ENCODE data around the gene SHKBP1.
A peak's percentile ranks its signal among the peaks of the same experiment; 100 is the strongest.
"Not testable (repeated sequence)": the region's sequence is repeated elsewhere in the genome, so short reads cannot be mapped to it uniquely, and the experiment has no call there.

SHKBP1 gene, protein sequence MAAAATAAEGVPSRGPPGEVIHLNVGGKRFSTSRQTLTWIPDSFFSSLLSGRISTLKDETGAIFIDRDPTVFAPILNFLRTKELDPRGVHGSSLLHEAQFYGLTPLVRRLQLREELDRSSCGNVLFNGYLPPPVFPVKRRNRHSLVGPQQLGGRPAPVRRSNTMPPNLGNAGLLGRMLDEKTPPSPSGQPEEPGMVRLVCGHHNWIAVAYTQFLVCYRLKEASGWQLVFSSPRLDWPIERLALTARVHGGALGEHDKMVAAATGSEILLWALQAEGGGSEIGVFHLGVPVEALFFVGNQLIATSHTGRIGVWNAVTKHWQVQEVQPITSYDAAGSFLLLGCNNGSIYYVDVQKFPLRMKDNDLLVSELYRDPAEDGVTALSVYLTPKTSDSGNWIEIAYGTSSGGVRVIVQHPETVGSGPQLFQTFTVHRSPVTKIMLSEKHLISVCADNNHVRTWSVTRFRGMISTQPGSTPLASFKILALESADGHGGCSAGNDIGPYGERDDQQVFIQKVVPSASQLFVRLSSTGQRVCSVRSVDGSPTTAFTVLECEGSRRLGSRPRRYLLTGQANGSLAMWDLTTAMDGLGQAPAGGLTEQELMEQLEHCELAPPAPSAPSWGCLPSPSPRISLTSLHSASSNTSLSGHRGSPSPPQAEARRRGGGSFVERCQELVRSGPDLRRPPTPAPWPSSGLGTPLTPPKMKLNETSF

DNA sequence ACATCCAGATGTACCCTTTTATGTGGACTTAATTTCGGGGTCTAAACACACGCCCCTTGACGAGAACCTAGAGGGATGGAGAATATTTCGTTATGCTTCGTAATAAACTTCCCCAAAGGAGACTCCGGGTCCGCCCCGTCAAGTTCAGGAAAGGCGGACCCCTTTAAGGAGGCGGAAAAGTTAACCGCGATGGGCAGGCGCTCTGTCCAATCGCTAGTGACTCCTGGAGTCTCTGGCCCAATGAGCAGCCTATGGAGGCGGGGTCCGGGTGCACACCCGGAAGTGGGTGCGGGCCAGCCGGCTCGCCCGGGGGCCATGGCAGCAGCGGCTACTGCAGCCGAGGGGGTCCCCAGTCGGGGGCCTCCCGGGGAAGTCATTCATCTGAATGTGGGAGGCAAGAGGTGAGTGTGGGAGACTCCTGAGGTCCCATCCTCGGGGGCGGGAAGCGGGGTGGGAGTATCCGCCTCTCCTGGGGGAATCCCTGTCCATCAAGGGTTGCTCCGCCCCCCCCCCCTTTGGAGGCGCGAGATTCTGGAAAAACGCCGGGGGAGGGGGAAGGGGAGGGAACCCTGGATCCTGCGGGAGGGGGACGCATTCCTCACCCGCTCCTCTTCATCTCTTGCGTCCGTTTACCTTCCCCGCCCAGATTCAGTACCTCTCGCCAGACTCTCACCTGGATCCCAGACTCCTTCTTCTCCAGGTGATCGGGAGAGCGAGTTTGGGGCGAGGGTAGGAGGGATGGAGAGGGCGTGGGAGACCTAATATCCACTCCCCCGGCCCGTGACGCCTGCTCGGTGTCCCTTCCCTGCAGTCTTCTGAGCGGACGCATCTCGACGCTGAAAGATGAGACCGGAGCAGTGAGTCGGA, at the start of gene SHKBP1:
Gene SHKBP1, plus strand, starts transcription at position 289 of the 867 bp plus-strand sequence. Its CDS starts 27 bp downstream, at position 316.
- DNase-seq, result peak; percentile 90 to 97

DNA sequence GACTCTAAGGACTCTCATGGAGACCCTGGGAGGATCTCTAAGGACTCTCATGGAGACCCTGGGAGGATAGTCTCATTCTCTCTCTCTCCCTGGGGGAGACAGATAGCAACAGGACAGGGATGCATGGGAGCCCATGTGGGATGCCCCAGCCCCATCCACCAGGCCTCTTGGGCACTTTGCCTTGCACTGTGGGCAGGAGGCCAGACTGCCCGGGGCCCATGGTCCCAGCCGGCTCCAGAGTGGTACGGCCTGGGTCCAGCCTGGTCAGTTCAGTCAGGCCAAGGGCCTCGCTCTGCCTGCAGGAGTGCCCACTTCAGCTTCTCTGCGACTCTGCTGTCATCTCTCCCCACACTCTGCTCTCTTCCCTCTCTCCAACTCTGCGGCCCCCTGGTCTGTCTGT, 48.6 kb upstream of the SHKBP1 start:
- DNase-seq, result no peak

DNA sequence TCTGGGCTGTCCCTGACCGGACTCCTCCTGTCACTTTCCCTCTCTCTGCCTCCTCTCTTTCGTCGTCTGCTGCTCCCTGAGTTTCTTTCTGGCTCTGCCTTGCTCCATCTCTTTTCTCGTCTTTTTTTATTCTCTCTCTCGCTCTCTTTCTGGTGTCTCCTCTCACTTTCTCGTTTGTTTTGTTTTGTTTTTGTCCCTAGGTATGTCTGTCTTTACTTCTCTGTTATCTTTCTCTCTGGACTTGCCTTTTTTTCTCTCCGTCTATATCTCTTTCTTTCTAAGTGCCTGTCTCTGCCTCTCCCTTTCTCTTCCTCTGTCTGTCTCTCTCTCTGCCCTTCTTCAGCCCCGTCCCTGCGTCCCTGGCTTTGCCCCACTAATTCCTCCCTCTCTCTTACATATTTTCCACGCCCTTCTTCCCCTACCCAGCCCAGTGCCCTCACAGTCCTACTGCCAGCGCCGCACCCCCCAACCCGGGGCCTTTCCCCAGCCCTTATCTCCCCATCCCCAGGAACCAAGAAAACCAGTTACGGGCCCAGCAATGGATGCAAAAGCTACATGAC, 48.1 kb upstream of the SHKBP1 start:
- no peak for DNase-seq

DNA sequence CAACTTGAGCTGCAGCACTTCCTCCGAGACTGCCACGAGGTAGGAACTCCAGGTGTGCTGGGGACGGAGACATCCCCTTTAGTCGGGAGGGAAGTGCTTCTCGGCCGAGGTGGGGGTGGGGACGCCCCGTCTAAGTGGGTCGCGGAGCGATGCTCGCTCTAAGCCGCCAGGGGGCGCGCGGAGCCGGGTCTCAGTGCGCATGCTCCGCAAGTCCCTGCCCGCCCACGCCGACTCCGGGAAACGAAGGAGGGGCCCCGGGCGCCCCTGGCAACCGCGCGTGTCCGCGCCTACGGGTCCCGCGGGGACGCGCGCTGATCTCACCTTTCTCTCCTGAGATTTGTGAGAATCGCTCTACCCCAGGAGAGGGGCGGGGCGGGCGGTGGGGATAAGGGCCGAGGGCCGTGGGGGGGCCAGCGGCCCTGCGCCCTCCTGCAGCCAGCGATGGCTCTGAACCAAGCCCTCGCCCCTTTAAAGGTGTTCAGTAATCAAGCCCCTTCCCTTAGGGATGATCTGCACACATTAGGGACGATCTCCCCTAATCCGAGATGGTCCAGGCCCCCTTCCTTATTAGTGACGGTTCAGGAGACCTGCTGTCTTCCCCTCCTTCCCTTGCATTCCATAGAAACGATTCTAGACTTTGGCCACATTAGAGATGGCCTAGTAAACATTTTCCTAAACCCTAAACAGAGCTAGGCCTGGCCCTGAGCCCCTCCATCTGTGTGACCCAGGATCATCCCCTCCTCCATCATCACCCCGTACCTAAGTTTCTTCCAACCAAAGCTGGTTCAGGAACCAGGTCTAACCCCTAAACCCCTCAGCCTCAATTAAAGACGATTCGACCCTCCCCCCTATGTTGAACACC, 47.3 kb upstream of the SHKBP1 start:
- DNase-seq, result peak; percentile 66 to 97

DNA sequence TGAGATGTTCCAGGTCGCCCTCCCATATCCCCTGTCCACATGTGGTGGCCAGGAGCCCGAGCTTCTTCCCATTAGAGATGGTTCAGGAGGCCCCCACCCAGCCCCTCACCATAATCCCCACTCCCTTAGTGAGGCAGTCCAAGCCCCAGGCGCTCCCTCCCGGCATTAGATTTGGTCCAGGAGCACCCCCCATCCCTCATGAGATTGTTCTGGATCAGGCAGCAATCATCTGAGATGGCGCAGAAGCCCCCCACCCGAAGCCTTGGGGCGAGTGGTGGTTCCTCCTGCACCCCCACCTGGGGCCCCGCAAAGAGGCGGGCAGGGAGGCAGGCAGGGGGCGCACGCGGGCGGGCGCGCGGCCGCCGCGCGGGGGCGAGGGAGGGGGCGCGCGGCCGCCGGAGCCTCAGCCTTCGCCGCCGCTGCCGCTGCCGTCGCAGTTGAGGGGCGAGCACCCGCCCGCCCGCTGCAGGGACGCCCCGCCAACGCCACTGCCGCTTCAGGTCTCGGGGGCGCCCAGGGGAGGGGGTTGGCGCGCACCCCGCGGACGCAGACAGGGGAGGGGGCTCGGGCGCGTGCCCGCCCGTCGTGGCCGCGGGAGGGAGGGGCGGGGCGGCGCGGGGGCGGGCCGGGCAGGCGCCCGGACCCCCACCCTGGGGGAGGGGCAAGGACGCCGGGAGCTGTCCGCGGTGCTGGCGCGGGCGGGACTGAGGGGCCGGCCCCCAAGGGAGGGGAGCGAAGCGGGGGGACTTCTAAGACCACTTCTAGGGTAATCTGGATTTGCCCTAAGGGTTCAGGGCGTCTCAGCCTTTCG, 46.4 kb upstream of the SHKBP1 start:
- DNase-seq, result peak in 1 of 2 experiments; percentile 78

DNA sequence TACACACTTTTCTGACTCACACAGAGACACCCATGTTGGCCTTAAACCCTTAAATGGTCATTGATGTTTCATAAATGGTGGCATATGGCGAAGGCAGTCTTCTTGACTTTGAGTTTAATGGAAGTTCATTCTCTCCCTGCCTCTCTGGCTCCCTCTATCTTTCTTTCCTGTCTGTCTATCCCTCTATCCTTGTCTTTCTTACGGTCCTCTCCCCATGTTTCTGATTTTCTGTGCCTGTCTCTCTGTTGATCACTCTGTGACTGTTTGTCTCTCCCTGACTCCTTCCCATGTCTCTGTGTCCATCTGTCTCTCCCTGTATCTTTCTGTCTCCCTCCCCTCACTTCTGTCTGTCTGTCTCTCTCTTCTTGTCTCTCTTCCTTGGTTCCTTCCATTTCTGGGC, 43.2 kb upstream of the SHKBP1 start:
- DNase-seq, result no peak

DNA sequence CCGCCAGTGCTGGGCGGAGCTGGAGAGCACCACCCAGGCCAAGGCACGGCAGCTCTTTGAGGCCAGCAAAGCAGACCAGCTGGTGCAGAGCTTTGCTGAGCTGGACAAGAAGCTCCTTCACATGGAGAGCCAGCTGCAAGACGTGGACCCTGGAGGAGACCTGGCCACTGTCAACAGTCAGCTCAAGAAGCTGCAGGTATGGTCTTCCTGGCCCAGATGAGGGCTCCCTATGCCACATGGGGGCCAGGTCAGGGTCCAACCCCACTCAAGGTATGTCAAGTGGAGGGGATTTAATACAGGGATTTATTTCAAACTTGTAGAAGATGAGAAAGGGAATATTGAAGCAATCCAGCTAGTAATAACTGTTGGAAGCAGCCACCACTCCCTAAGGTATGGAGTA, 42.5 kb upstream of the SHKBP1 start:
- DNase-seq, result no peak

DNA sequence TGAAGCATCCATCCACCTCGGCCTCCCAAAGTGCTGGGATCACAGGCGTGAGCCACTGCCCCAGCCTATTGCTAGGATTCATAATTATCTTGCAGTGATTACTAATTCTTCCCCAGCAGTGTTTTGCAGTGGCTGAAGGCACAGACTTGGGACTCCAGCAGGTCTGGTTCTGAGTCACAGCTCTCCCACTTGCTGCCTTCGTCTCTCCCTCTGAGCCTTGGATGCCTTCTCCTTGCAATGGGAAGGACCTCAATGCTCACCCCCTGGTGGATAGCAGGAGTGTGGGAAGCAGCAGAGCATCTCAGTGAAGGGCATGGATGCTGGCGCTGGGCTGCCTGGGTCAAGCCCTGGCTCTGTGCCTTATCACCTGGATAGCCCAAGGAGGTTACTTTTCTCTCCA, 37.6 kb upstream of the SHKBP1 start:
- DNase-seq, result no peak

DNA sequence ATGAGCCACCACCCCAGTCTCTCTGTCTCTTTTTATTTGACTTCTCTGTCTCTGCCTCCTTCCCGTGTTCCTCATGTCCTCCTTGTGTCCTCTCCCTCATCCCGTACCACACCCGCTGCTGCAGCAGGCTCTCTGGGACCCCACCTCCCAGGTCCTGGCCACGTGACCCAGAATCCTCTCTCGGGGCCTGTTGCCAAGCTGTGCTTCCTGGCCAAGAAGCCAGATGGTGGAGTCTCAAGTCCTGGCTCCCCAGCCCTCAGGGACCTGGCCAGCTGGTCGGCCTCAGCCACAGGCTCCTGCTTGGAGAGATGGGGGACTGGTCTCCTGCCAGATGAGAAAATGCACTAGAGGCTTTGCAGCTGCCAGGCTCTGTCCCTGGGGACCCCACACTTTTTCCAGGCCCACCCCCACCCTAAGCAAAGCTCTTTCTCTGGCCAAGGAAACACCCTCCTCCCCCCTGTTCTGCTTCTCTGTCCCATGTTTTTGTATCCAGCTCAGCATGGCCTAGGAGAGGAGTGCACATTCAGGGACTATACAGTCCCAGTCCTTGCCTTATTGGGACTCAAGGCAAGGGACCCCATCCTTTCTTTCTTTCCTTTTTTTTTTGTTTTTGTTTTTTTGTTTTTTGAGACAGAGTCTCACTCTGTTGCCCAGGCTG, 34.3 kb upstream of the SHKBP1 start:
- DNase-seq, result no peak

DNA sequence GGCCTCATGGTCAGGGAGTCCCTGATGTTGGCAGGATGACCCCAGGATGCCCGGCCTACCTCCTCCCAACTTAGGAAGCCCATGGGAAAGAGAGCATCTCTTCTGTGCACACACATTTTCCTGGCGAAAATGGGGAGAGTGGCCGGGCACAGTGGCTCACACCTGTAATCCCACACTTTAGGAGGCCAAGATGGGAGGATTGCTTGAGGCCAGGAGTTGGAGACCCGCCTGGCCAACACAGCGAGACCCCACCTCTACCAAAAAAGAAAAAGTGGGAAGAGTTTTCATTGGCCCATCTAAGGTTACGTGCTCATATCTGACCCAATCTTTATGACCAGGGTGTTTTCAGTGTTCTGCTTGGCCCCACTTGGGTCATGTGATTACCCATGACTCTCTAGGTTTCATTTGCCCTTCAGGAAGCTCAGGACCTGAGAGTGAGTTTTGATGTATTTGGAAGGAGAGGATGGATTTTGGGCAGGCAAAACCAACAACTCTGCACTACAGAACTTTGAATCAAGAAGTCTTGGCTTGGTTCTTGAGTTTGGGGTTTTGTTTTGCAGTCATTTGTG, 33.6 kb upstream of the SHKBP1 start:
- DNase-seq, result no peak

DNA sequence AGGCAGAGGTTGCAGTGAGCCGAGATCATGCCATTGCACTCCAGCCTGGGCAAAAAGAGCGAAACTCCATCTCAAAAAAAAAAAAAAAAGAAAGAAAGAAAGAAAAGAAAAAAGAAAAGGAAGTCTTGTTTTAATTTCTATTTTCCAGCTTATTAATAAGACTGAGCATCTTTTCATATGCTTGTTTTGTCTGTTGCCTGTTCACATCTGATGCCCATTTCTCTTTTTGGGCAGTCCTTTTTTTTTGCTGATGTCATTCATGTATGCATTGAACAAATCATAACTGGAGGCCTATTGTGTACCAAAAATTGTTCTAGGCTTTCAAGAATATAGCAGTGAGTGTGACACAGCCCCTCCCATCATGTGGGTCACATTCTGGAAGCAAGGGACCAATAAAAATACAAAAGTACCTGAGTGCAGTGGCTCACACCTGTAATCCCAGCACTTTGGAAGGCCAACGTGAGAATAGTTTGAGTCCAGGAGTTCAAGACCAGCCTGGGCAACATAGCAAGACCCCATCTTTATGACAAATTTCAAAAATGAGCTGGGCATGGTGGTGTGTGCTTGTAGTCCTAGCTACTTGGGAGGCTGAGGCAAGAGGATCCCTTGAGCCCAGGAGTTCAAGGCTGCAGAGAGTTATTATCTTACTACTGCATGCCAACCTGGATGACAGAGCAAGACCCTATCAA, 30.4 kb upstream of the SHKBP1 start:
- not testable (repeated sequence) for DNase-seq

DNA sequence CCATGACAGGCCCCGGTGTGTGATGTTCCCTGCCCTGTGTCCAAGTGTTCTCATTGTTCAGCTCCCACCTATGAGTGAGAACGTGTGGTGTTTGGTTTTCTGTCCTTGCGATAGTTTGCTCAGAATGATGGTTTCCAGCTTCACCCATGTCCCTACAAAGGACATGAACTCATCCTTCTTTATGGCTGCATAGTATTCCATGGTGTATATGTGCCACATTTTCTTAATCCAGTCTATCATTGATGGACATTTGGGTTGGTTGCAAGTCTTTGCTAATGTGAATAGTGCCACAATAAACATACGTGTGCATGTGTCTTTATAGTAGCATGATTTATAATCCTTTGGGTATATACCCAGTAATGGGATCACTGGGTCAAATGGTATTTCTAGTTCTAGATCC, 29.5 kb upstream of the SHKBP1 start:
- DNase-seq, result not testable (repeated sequence)

DNA sequence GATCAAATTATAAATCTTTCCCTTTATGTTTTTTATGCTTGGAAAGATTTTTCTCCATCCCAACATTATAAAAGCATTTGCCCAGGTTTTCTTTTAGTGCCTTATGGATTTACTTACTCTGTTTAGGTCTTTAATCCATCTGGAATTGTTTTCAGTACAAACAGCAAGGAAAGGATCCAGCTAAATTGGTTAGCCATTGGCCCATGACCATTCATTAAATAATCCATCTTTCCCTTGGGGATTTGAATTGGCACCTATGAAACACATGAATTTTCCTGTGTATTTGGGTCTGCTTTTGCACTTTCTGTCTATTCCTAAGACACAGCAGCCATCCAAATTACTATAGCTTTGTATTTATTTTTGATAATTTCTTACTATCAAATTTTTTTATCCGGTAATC, 28.8 kb upstream of the SHKBP1 start:
- no peak for DNase-seq

DNA sequence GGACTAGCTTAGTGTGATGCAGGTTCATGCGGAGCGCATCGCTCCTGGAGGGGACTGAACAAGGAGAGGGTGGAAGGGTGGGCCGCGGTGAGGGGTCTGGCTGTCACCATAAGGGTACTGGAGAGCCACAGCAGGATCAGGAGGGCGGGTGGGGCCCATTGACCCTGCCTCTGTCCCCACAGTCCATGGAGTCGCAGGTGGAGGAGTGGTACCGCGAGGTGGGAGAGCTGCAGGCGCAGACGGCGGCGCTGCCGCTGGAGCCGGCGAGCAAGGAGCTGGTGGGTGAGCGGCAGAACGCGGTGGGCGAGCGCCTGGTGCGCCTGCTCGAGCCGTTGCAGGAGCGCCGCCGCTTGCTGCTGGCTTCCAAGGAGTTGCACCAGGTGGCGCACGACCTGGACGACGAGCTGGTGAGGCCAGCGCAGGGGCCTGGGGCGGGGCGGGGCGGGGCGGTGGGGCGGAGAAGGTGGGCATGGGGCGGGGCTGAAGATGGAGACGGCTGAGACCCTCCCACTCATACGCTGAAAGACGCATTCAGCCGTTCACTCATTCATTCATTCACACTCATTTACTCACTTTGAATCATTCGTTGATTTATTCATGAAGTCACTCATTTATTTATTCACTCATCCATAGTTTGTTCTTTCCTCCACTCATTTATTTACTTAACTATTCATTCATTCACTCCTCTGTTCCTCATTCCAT, 27.5 kb upstream of the SHKBP1 start:
- DNase-seq, result peak; percentile 63 to 95

DNA sequence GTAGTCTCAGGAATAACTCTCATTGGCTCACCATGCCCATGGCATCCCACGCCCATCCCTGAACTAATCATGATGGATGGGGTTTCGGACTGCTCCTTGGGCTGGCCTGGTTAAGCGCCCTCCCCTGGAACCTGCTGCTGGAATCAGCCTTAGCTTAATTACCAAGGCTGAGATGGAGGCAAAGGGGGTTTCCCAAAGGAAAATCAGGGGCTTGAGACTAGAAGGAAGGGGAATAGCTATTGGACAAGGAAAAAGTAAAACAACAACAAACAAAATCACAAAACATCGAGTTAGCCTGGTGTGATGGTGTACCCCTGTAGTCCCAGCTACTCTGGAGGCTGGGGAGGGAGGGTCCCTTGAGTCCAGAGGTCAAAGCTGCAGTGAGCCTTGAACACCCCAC, 25.7 kb upstream of the SHKBP1 start:
- no peak for DNase-seq

DNA sequence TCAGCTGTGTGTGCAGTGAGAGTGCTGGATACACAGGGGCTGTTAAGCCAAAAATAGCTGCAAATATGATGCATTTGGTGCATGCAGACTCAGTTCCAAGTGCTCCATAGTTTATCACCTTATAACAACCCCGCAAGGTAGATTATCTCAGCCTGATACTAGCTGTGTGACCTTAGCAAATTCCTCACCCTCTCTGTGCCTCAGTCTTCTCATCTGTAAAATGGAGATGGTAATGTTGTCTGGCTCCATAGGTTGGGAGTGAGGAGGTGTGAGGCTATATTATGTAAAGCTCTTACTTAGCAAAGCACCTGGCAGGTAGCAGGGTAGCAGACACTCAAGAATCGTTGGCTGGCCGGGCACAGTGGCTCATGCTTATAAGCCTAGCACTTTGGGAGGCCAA, 23.8 kb upstream of the SHKBP1 start:
- no peak for DNase-seq

DNA sequence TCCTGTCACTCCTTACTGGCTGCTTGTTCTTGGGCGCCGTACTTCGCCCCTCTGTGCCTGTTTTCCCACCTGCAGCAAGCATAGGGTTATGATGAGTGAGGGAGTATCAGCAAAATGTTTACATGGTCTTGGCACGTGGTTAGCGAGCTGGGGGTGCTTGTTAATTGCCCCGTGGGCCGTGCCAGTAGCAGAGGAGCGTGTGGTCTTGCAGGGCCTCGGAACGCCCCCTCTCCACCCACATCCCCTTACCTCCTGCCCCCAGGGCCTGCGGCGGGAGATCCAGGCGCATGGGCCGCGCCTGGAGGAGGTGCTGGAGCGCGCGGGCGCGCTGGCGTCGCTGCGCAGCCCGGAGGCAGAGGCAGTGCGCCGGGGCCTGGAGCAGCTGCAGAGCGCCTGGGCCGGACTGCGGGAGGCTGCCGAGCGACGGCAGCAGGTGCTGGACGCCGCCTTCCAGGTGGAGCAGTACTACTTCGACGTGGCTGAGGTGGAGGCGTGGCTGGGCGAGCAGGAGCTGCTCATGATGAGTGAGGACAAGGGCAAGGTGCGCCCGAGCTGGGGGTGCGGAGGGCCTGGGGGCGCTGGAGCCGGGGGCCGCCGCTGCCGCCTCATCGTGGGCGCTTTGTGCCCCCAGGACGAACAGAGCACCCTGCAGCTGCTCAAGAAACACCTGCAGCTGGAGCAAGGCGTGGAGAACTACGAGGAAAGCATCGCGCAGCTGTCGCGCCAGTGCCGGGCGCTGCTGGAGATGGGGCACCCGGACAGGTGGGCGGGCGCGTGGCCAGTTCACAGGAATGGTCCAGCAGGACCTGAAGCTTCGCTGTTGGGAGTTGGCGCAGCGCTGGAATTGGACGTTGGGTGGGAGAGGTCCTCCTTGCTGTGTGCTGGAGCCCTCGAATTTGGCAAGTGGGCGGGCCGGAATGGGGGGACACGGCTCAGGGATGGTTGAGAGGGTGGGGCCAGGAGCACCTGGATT, 22.5 kb upstream of the SHKBP1 start:
- DNase-seq, result peak in 1 of 2 experiments; percentile 51
